Right renal pelvis (tissue), 4 donors: ENCODE data around the gene RAN. TPM values are rescaled to one million over a fixed set of nuclear protein-coding genes. Genes with fewer than 3 reads are reported as not detected.
"Not testable (repeated sequence)": the region's sequence is repeated elsewhere in the genome, so short reads cannot be mapped to it uniquely, and the experiment has no call there.

Source experiments
- DNase-seq, 4 donors: peaks; one replicate each; pipeline ENCODE4 v3.0.0-alpha.2; 2013; ENCODE audit warnings: low read depth in 4 of 4, low spot score in 3 of 4, missing footprints in 1 of 4
- polyA plus RNA-seq, 4 donors: library from polyadenylated mRNA; unstranded; fragments of 120-200 nt; gene quantifications; one replicate each; pipeline ENCODE4 v1.2.1, GENCODE V29; 2013; ENCODE audit not compliant: insufficient read length in 4 of 4

RAN gene
- polyA plus RNA-seq, 4 donors = 620 to 672 (median 635) TPM

GRCh38 chr12:130848785-130849305, 23.0 kb upstream of the RAN start:
- DNase-seq = not testable (repeated sequence)

- DNase-seq = peak in 1 of 4 donors; percentile 69
Measured at GRCh38 chr12:130849561-130850417, 22.1 kb upstream of the RAN start.

- no peak for DNase-seq
Measured at GRCh38 chr12:130850418-130851021, 21.3 kb upstream of the RAN start.

GRCh38 chr12:130856088-130856487, 15.8 kb upstream of the RAN start:
- no peak for DNase-seq

- no peak for DNase-seq
Measured at GRCh38 chr12:130858084-130858483, 13.8 kb upstream of the RAN start.

- DNase-seq = no peak
Measured at GRCh38 chr12:130859161-130859560, 12.7 kb upstream of the RAN start.

- no peak for DNase-seq
Measured at GRCh38 chr12:130860311-130860710, 11.6 kb upstream of the RAN start.

GRCh38 chr12:130862161-130862560, 9.7 kb upstream of the RAN start:
- no peak for DNase-seq

GRCh38 chr12:130862771-130863170, 9.1 kb upstream of the RAN start:
- DNase-seq = not testable (repeated sequence)

- no peak for DNase-seq
Measured at GRCh38 chr12:130863298-130863697, 8.6 kb upstream of the RAN start.

- DNase-seq = no peak
Measured at GRCh38 chr12:130868412-130868811, 3.5 kb upstream of the RAN start.

GRCh38 chr12:130870442-130871285, 1.2 kb upstream of the RAN start:
- no peak for DNase-seq

- DNase-seq = no peak
Measured at GRCh38 chr12:130872179-130873096, 572 bp downstream of the RAN start.

GRCh38 chr12:130873106-130873795, 1.4 kb downstream of the RAN start:
- DNase-seq = no peak

GRCh38 chr12:130873825-130874224, 2.0 kb downstream of the RAN start:
- no peak for DNase-seq

- no peak for DNase-seq
Measured at GRCh38 chr12:130874696-130875095, 2.8 kb downstream of the RAN start.

GRCh38 chr12:130875193-130875592, 3.3 kb downstream of the RAN start:
- no peak for DNase-seq

GRCh38 chr12:130875708-130876107, 3.8 kb downstream of the RAN start:
- DNase-seq = not testable (repeated sequence)

GRCh38 chr12:130876297-130876696, 4.4 kb downstream of the RAN start:
- no peak for DNase-seq
